Tibial nerve (tissue), 4 donors: Measurements from ENCODE around the gene CLASP1.

Source experiments
- CTCF ChIP-seq, 5 experiments: fragments of 200-600 bp in 3 of 5; fragments of 450-650 bp in 2 of 5; sonication (generic) in 3 of 5; IDR thresholded peaks; one replicate each; pipeline ENCODE4 v1.5.1; 2016 to 2019; ENCODE audit warnings: antibody characterized with exemption in 5 of 5, mild to moderate bottlenecking in 3 of 5, moderate library complexity in 2 of 5
- EP300 ChIP-seq, 2 donors: sonication (generic); formaldehyde crosslinking; IDR thresholded peaks; one replicate each; pipeline ENCODE4 v1.6.1; 2017; ENCODE audit warnings: antibody characterized with exemption in 2 of 2, mild to moderate bottlenecking in 1 of 2

DNA sequence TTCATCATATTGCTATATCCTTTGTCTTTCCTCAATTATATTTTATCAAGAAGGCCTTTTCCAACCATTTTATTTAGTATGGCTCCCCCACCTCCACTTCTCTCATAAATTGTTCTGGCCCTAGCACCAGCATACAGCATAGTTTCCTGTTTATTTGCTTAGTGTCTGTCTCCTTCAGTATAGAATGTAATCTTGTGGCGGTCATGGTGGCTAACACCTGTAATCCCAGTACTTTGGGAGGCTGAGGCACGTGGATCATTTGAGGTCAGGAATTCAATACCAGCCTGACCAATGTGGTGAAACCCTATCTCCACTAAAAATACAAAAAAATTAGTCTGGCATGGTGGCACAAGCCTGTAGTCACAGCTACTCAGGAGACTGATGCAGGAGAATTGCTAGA, 39.6 kb upstream of the CLASP1 start:
- no peak for TF ChIP-seq CTCF (IDR thresholded peaks at IDR 0.05)
- TF ChIP-seq EP300 (IDR thresholded peaks at IDR 0.05): no peak
